Lung (tissue), 12 donors: ENCODE results near the gene ARL8A. TPM values are rescaled to one million over a fixed set of nuclear protein-coding genes. Genes with fewer than 3 reads are reported as not detected.

Experiments used
- ATAC-seq: fragments of 200-7000 bp; cut with Tn5 transposase; one replicate; pipeline ENCODE4 v1.9.1; 2020; ENCODE audit warnings: moderate number of reproducible peaks; ENCODE audit not compliant: insufficient read depth, low FRiP score
- DNase-seq, 3 donors: peaks; one replicate each; pipeline ENCODE4 v3.0.0-alpha.2; 2013 to 2017
- H3K27ac ChIP-seq, 2 donors: one replicate each; pipeline ENCODE4 v1.5.1; 2013; ENCODE audit warnings: mild to moderate bottlenecking in 2 of 2, moderate library complexity in 2 of 2, control low read depth in 1 of 2, inconsistent platforms in 1 of 2, low read depth in 1 of 2, low read length in 1 of 2
- H3K27me3 ChIP-seq, 3 donors: one replicate each; pipeline ENCODE4 v1.5.1; 2013; ENCODE audit warnings: low read length in 2 of 3; ENCODE audit not compliant: control insufficient read depth in 3 of 3, insufficient read depth in 3 of 3
- H3K36me3 ChIP-seq, 4 donors: one replicate each; pipeline ENCODE4 v1.5.1; 2013; ENCODE audit warnings: low read length in 4 of 4, mild to moderate bottlenecking in 1 of 4, moderate library complexity in 1 of 4; ENCODE audit not compliant: control insufficient read depth in 4 of 4, insufficient read depth in 4 of 4
- H3K4me1 ChIP-seq, 5 donors: one replicate each; pipeline ENCODE4 v1.5.1; 2013; ENCODE audit warnings: low read length in 5 of 5, mild to moderate bottlenecking in 2 of 5, moderate library complexity in 1 of 5; ENCODE audit not compliant: control insufficient read depth in 5 of 5, insufficient read depth in 5 of 5
- H3K4me3 ChIP-seq: one replicate; pipeline ENCODE4 v1.5.1; 2013; ENCODE audit warnings: mild to moderate bottlenecking, control low read depth, moderate library complexity
- H3K9ac ChIP-seq, 2 donors: one replicate each; pipeline ENCODE4 v1.5.1; 2013; ENCODE audit warnings: low read length in 2 of 2, control low read depth in 1 of 2; ENCODE audit not compliant: insufficient read depth in 1 of 2
- H3K9me3 ChIP-seq, 4 donors: one replicate each; pipeline ENCODE4 v1.5.1; 2013; ENCODE audit warnings: low read length in 3 of 4, mild to moderate bottlenecking in 1 of 4, moderate library complexity in 1 of 4; ENCODE audit not compliant: control insufficient read depth in 4 of 4, insufficient read depth in 3 of 4
- CTCF ChIP-seq: IDR thresholded peaks from 2 replicates; pipeline ENCODE4 v1.5.1; 2012; ENCODE audit warnings: mild to moderate bottlenecking; ENCODE audit errors: control extremely low read depth, extremely low read depth
- WGBS, 2 donors: extraction: QIAGEN DNeasy Blood & Tissue Kit; methylation state at CpG; one replicate each; pipeline ENCODE4 v1.1.7; 2013; 5-methylcytosine and 5-hydroxymethylcytosine counted together
- polyA plus RNA-seq, 2 donors: library from polyadenylated mRNA; stranded (reverse); fragments of 200-250 nt; gene quantifications; one replicate each; pipeline ENCODE4 v1.2.1, GENCODE V29; 2013
- total RNA-seq, 2 donors: library from RNA; depleted of rRNA in 1 of 2; stranded (reverse); fragments of >200 nt in 1 of 2; gene quantifications; one replicate each; pipeline ENCODE4 v1.2.1, GENCODE V29; 2014 to 2021
- donor health status: control.
- donor health status: control.
- donor health status: Bipolar disorder and iron deficiency.
- donor health status: healthy.
- donor health status: DM: yes; HTN: yes; CAD: no.

The ARL8A gene
- total and polyA plus RNA-seq, 4 donors, result 27.8 to 82.0 (median 48.8) TPM

GRCh38 chr1:202129453-202130296 is 14.9 kb downstream of the ARL8A start:
- peaks cover 2 to 16% (median 10%) of the 10 kb centered on the region in 4 donors for H3K36me3 ChIP-seq
- no peak overlapping the region for H3K27ac ChIP-seq
- no peaks in the 10 kb centered on the region for H3K9me3 ChIP-seq
- no peak for TF ChIP-seq CTCF
- peaks cover 0 to 30% (median 14%) of the 10 kb centered on the region in 5 donors for H3K4me1 ChIP-seq
- DNase-seq (no peak), ATAC-seq (no peak)
- no peak overlapping the region for H3K4me3 ChIP-seq
- 77 to 81% methylated on average over 8 of the region's 8 CpGs for WGBS, 2 donors
- H3K9ac ChIP-seq, result no peak overlapping the region
- no peaks in the 10 kb centered on the region for H3K27me3 ChIP-seq

DNA sequence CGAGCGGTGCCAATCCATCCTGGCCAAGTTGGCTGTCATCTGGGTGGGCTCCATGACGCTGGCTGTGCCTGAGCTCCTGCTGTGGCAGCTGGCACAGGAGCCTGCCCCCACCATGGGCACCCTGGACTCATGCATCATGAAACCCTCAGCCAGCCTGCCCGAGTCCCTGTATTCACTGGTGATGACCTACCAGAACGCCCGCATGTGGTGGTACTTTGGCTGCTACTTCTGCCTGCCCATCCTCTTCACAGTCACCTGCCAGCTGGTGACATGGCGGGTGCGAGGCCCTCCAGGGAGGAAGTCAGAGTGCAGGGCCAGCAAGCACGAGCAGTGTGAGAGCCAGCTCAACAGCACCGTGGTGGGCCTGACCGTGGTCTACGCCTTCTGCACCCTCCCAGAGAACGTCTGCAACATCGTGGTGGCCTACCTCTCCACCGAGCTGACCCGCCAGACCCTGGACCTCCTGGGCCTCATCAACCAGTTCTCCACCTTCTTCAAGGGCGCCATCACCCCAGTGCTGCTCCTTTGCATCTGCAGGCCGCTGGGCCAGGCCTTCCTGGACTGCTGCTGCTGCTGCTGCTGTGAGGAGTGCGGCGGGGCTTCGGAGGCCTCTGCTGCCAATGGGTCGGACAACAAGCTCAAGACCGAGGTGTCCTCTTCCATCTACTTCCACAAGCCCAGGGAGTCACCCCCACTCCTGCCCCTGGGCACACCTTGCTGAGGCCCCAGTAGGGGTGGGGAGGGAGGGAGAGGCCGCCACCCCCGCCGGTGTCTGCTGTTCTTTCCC is 16.5 kb downstream of the ARL8A start:
- Histone ChIP-seq H3K27ac (no peak overlapping the region), H3K27me3 (no peaks in the 10 kb centered on the region), H3K4me3 (no peak overlapping the region), H3K9ac (no peak overlapping the region), H3K36me3 (peaks cover 0 to 3% (median 2%) of the 10 kb centered on the region in 4 donors), H3K9me3 (no peaks in the 10 kb centered on the region), H3K4me1 (peaks cover 0 to 24% (median 12%) of the 10 kb centered on the region in 5 donors)
- no peak for ATAC-seq
- TF ChIP-seq CTCF, result no peak
- no peak for DNase-seq
- whole genome bisulfite sequencing, 2 donors, result 97% methylated on average over 25 to 26 of the region's 26 CpGs

DNA sequence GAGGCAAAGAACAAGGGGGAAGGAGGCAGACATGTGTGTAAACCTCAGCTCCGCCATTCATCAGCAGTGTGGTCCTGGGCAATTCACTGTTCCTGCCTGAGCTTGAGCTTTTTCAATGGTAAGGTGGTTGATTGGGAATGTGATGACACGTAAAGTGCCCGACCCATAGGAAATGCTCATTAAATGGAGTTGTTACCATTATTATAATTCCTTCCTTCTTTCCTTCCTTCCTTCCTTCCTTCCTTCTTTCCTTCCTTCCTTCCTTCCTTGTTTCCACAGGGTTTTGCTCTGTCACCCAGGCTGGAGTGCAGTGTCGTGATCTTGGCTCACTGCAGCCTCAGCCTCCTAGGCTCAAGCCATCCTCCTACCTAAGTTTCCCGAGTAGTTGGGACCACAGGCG is 17.5 kb downstream of the ARL8A start:
- no peak for TF ChIP-seq CTCF
- H3K27ac ChIP-seq, result no peak overlapping the region
- ATAC-seq (no peak), DNase-seq (no peak)
- peaks cover 0 to 3% (median 0%) of the 10 kb centered on the region in 4 donors for H3K36me3 ChIP-seq
- H3K4me3 ChIP-seq, result no peak overlapping the region
- H3K9ac ChIP-seq, result no peak overlapping the region
- WGBS, 2 donors, result 80 to 86% methylated on average over 6 of the region's 6 CpGs
- H3K9me3 ChIP-seq, result no peaks in the 10 kb centered on the region
- no peaks in the 10 kb centered on the region for H3K27me3 ChIP-seq
- H3K4me1 ChIP-seq, result peaks cover 0 to 14% (median 4%) of the 10 kb centered on the region in 5 donors
